NB4 (cell line): ENCODE results near the gene CBFA2T2.
"Not testable (repeated sequence)": the region's sequence is repeated elsewhere in the genome, so short reads cannot be mapped to it uniquely, and the experiment has no call there.

Experiments
- DNase-seq: peaks from one replicate; pipeline ENCODE4 v3.0.0; 2010; ENCODE audit warnings: low read depth
- H3K4me3 ChIP-seq: one replicate; pipeline ENCODE4 v1.5.1; 2011; ENCODE audit warnings: mild to moderate bottlenecking, low read depth, low read length, moderate library complexity
- MYC ChIP-seq: IDR thresholded peaks from 2 replicates; pipeline ENCODE4 v1.6.1; 2011; ENCODE audit warnings: low read depth, low read length
- POLR2A ChIP-seq: IDR thresholded peaks from 2 replicates; pipeline ENCODE4 v1.6.1; 2011; ENCODE audit warnings: mild to moderate bottlenecking; ENCODE audit not compliant: insufficient read length; ENCODE audit errors: extremely low read depth
- TF ChIP-seq, protein P1 (sequence below): IDR thresholded peaks from 2 replicates; pipeline ENCODE4 v1.6.1; 2011; ENCODE audit warnings: low read depth, low read length
- TF ChIP-seq, protein P2 (sequence below): IDR thresholded peaks from one replicate; pipeline ENCODE4 v1.5.1; 2012; ENCODE audit warnings: low read depth, low read length

Gene CBFA2T2

GRCh38 chr20:33526769-33527168 lies 36.9 kb downstream of the CBFA2T2 start:
- H3K4me3 ChIP-seq: no peak overlapping the region
- TF ChIP-seq POLR2A (no peak), MYC (no peak)
- TF ChIP-seq, protein P1, sequence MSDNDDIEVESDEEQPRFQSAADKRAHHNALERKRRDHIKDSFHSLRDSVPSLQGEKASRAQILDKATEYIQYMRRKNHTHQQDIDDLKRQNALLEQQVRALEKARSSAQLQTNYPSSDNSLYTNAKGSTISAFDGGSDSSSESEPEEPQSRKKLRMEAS: no peak
- TF ChIP-seq, protein P2, sequence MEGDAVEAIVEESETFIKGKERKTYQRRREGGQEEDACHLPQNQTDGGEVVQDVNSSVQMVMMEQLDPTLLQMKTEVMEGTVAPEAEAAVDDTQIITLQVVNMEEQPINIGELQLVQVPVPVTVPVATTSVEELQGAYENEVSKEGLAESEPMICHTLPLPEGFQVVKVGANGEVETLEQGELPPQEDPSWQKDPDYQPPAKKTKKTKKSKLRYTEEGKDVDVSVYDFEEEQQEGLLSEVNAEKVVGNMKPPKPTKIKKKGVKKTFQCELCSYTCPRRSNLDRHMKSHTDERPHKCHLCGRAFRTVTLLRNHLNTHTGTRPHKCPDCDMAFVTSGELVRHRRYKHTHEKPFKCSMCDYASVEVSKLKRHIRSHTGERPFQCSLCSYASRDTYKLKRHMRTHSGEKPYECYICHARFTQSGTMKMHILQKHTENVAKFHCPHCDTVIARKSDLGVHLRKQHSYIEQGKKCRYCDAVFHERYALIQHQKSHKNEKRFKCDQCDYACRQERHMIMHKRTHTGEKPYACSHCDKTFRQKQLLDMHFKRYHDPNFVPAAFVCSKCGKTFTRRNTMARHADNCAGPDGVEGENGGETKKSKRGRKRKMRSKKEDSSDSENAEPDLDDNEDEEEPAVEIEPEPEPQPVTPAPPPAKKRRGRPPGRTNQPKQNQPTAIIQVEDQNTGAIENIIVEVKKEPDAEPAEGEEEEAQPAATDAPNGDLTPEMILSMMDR: no peak
- DNase-seq: no peak

DNA sequence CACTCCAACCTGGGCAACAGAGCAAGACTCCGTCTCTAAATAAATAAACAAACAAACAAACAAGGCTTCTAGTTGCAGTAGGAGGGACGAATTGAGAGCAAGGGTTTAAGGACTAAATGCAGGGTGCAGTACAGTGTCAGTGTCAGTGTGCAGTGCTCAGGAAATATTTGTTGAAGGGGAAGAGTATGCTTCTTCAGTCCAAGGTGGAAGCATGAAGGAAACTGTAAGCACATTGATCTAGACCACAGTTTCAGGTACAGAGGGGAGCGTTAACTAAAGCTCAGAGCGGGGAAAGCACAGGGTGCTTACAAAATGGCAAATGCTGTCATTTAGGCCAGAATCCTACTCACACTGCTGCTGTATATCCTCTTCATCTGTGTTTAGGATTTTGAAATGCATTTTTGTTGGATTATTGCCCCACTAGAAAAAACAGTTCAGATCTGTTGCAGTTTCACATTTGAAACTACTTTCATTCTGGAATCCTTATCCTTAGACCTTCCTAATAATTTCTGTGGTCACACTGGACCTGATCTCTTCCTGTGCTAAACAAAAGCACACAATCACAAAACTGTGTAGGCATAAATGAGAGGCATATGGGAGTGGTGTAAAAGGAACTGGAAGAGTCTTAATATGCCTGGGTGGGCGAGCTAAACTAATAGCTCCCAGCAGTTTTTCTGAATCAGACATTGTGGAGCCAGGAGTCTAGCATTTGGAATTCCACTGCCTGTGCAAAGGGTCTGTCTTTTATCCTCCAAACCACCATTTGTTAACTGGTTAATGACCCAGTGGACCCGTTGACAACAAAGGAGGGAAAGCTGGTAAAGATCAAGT lies 41.4 kb downstream of the CBFA2T2 start:
- DNase-seq: no peak
- H3K4me3 ChIP-seq: no peak overlapping the region
- no peak for TF ChIP-seq POLR2A
- TF ChIP-seq, protein P2: no peak
- TF ChIP-seq, protein P1: no peak
- TF ChIP-seq MYC: no peak

GRCh38 chr20:33531885-33532284 lies 42.0 kb downstream of the CBFA2T2 start:
- TF ChIP-seq, protein P1: no peak
- no peak for TF ChIP-seq MYC
- no peak for TF ChIP-seq POLR2A
- TF ChIP-seq, protein P2: no peak
- no peak for DNase-seq
- H3K4me3 ChIP-seq: no peak overlapping the region

DNA sequence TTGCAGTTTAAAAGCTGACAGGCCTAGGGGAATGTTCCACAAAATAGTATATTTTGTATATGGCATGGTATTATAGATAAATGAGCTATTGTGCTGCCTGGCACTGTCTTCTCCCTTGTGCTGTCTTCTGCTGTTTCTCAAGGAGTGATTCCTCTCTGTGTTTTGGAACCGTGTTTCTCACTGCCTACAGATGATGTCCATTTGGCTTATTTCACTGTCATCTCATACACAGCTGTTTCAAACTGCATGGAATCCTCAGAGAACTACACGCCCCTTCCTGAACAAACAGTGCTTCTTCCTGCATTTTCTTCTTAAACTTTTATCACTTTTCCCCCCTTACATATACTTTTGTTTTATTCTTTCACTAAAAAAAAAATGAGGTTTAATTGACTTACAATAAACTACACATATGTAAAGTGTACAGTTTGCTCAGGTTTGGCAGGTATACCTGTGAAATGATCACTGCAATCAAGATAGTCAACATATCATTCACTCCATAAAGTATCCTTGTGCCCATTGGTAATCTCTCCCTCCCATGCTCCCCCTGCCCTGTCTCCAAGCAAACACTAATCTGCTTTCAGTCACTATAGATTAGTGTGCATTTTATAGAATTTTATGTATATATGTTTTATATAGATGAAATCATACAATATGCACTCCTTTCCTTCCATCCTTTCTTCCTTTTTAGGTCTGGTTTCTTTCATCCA lies 43.0 kb downstream of the CBFA2T2 start:
- TF ChIP-seq MYC: no peak
- TF ChIP-seq, protein P1: no peak
- TF ChIP-seq, protein P2: no peak
- no peak for TF ChIP-seq POLR2A
- no peak overlapping the region for H3K4me3 ChIP-seq
- DNase-seq: no peak

DNA sequence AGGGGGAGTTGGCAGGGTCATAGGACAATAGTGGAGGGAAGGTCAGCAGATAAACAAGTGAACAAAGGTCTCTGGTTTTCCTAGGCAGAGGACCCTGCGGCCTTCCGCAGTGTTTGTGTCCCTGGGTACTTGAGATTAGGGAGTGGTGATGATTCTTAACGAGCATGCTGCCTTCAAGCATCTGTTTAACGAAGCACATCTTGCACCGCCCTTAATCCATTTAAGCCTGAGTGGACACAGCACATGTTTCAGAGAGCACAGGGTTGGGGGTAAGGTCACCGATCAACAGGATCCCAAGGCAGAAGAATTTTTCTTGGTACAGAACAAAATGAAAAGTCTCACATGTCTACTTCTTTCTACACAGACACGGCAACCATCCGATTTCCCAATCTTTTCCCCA lies 45.8 kb downstream of the CBFA2T2 start:
- H3K4me3 ChIP-seq, DNase-seq: not testable (repeated sequence)

- no peak for DNase-seq
- TF ChIP-seq, protein P2: no peak
- no peak for TF ChIP-seq MYC
- TF ChIP-seq, protein P1: no peak
- no peak for TF ChIP-seq POLR2A
- H3K4me3 ChIP-seq: no peak overlapping the region
These were observed 47.7 kb downstream of the CBFA2T2 start for GRCh38 chr20:33537608-33538007.
